Natural killer cell treated with Interleukin-12 subunit alpha and Interleukin-12 subunit beta and Interleukin-15 and Interleukin-18, amount 100 ng/mL, for 72 hours (primary cell): ENCODE results near the gene HSDL2. TPM values are rescaled to one million over a fixed set of nuclear protein-coding genes. Genes with fewer than 3 reads are reported as not detected.
A peak's percentile ranks its signal among the peaks of the same experiment; 100 is the strongest.

ENCODE experiments used
- ATAC-seq, 2 donors: fragments of 150-1000 bp; cut with Tn5 transposase in 1 of 2; sonication (Bioruptor Pico), chemical (Tn5 transposase) in 1 of 2; 2 replicates each; pipeline ENCODE4 v1.10.0; 2021
- DNase-seq: peaks from one replicate; pipeline ENCODE4 v3.0.0; 2022; ENCODE audit warnings: low spot score
- H3K27ac Mint-ChIP-seq, 2 donors: 1 replicate in 1 of 2; 2 replicates in 1 of 2; pipeline ENCODE4 v1.8.0; 2022; ENCODE audit warnings: mixed read lengths in 2 of 2, mild to moderate bottlenecking in 1 of 2, moderate library complexity in 1 of 2
- H3K27me3 Mint-ChIP-seq, 2 donors: 1 replicate in 1 of 2; 2 replicates in 1 of 2; pipeline ENCODE4 v1.8.0; 2022; ENCODE audit warnings: mixed read lengths in 2 of 2
- H3K36me3 Mint-ChIP-seq: one replicate; pipeline ENCODE4 v1.8.0; 2022; ENCODE audit warnings: mixed read lengths
- H3K4me1 Mint-ChIP-seq, 2 donors: 1 replicate in 1 of 2; 2 replicates in 1 of 2; pipeline ENCODE4 v1.8.0; 2022; ENCODE audit warnings: low read depth in 2 of 2, mixed read lengths in 2 of 2, mild to moderate bottlenecking in 1 of 2
- H3K4me3 Mint-ChIP-seq: one replicate; pipeline ENCODE4 v1.8.0; 2022; ENCODE audit warnings: mixed read lengths
- H3K9me3 Mint-ChIP-seq: 2 replicates; pipeline ENCODE4 v1.8.0; 2022; ENCODE audit warnings: mixed read lengths
- total RNA-seq, 2 donors: library from RNA; stranded (reverse); gene quantifications; one replicate each; pipeline ENCODE4 v1.2.3, GENCODE V29; 2022

Gene HSDL2
- total RNA-seq, 2 donors from 2014 or later, result 15.6 to 19.6 TPM

DNA sequence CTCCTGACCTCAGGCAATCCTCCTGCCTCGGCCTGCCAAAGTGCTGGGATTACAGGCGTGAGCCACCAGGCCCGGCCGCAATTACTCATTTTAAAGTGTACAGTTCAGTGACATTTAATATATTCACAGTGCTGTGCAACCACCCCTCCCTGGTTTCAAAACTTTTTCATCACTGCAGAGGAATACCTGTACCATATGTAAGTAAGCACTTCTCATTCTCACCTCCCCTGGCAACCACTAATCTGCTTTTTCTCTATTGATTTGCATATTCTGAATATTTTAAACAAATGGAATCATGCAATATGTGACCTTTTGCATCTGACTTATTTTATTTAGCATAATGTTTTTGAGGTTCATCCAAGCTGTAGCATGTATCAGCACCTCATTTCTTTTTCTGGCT, 85.4 kb downstream of the HSDL2 start:
- Mint-ChIP-seq H3K27me3 (no peaks in the 10 kb centered on the region), H3K4me1 (no peaks in the 10 kb centered on the region)
- ATAC-seq, result no peak

DNA sequence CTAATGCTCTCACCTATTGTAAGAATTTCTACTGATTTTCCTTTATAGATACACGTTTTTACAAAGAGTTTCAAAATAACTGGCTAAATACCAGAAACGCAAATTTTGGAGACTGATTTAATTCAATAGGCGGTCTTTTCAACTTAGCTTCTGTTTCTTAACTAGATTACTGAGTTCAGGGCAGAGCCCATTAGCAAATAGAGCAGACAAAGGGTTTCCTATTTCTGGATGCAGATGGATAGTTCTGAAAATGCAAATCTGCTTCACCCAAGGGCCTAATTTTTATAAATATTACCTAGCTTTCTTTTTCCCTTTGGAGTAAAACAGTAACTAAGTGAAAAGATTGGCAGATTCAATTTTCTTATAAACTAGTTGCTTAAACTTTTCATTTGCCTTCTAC, 93.1 kb downstream of the HSDL2 start:
- Mint-ChIP-seq H3K27ac (no peak overlapping the region), H3K4me3 (no peak overlapping the region), H3K4me1 (no peaks in the 10 kb centered on the region), H3K27me3 (no peaks in the 10 kb centered on the region), H3K36me3 (peaks cover 1% of the 10 kb centered on the region), H3K9me3 (no peaks in the 10 kb centered on the region)
- no peak for ATAC-seq
- no peak for DNase-seq

More for the DNA sequence above, 85.4 kb downstream of the HSDL2 start:
- no peak overlapping the region for H3K27ac Mint-ChIP-seq
- no peak for DNase-seq
- H3K36me3 Mint-ChIP-seq, result peaks cover 6% of the 10 kb centered on the region
- no peaks in the 10 kb centered on the region for H3K9me3 Mint-ChIP-seq
- H3K4me3 Mint-ChIP-seq, result no peak overlapping the region

DNA sequence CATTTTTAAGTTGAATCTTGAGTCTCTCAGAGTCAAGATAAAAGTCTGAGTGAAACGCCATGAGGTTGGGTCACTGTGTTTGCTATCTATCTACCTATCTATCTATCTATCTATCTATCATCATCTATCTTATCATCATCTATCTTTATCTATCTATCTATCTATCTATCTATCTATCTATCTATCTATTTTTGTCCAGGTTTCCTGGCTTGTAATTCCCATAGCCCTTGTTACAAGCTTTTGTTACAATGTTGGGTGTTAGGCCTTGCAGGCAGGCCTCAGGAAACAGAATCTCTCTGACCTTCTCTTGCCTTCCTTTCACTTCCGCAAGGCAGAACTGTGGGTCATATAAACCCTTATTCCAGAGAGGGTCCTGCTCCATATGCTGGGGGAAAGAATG, 94.1 kb downstream of the HSDL2 start:
- ATAC-seq (no peak), DNase-seq (no peak)
- Mint-ChIP-seq H3K4me3 (no peak overlapping the region), H3K36me3 (no peaks in the 10 kb centered on the region), H3K27ac (no peak overlapping the region), H3K4me1 (no peaks in the 10 kb centered on the region), H3K9me3 (no peaks in the 10 kb centered on the region), H3K27me3 (no peaks in the 10 kb centered on the region)

- DNase-seq, result no peak
- no peaks in the 10 kb centered on the region for H3K4me1 Mint-ChIP-seq
Measured at GRCh38 chr9:112475318-112475717, 95.4 kb downstream of the HSDL2 start.

GRCh38 chr9:112477330-112477729, 97.4 kb downstream of the HSDL2 start:
- no peaks in the 10 kb centered on the region for H3K27me3 Mint-ChIP-seq
- H3K4me1 Mint-ChIP-seq, result no peaks in the 10 kb centered on the region
- H3K27ac Mint-ChIP-seq, result no peak overlapping the region
- no peaks in the 10 kb centered on the region for H3K9me3 Mint-ChIP-seq
- no peak overlapping the region for H3K4me3 Mint-ChIP-seq
- no peaks in the 10 kb centered on the region for H3K36me3 Mint-ChIP-seq
- ATAC-seq, result no peak
- no peak for DNase-seq

More at GRCh38 chr9:112475318-112475717, 95.4 kb downstream of the HSDL2 start:
- Mint-ChIP-seq H3K4me3 (no peak overlapping the region), H3K9me3 (no peaks in the 10 kb centered on the region), H3K36me3 (no peaks in the 10 kb centered on the region), H3K27ac (no peak overlapping the region), H3K27me3 (no peaks in the 10 kb centered on the region)
- ATAC-seq, result no peak

DNA sequence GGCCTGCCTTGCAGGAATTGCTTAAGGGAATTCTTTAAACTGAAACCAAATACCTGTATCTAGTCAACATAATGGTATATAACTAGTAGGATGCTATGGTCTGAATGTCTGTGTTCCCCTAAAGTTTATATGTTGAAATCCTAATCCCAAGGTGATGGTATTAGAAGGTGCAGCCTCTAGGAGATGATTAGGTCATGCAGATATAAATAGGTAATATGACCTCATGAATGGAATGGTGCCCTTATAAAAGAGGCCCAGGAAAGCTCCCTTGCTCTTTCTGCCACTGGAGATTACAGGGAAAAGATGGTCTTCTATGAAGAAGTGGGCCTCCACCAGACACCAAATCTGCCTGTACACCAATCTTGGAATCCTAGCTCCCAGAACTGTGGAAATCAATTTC, 99.3 kb downstream of the HSDL2 start:
- ATAC-seq (no peak), DNase-seq (no peak)
- Mint-ChIP-seq H3K4me3 (no peak overlapping the region), H3K9me3 (no peaks in the 10 kb centered on the region), H3K4me1 (no peaks in the 10 kb centered on the region), H3K27ac (no peak overlapping the region), H3K36me3 (no peaks in the 10 kb centered on the region), H3K27me3 (no peaks in the 10 kb centered on the region)

- Mint-ChIP-seq H3K27me3 (no peaks in the 10 kb centered on the region), H3K36me3 (no peaks in the 10 kb centered on the region), H3K27ac (no peak overlapping the region), H3K9me3 (no peaks in the 10 kb centered on the region), H3K4me1 (peaks cover 18 to 26% of the 10 kb centered on the region in 2 donors), H3K4me3 (no peak overlapping the region)
- DNase-seq (no peak), ATAC-seq (no peak)
Measured at GRCh38 chr9:112484607-112485006, 104.7 kb downstream of the HSDL2 start.

- Mint-ChIP-seq H3K27ac (peak overlapping the region; percentile 74 to 89), H3K36me3 (no peaks in the 10 kb centered on the region), H3K4me3 (peak overlapping the region; percentile 93), H3K4me1 (peaks cover 18 to 26% of the 10 kb centered on the region in 2 donors), H3K9me3 (no peaks in the 10 kb centered on the region), H3K27me3 (no peaks in the 10 kb centered on the region)
- ATAC-seq, result no peak
- DNase-seq, result no peak
Measured at GRCh38 chr9:112485574-112485973, 105.7 kb downstream of the HSDL2 start.

- ATAC-seq, result peak; percentile 98
- Mint-ChIP-seq H3K4me1 (peaks cover 18 to 26% of the 10 kb centered on the region in 2 donors), H3K9me3 (no peaks in the 10 kb centered on the region), H3K27me3 (no peaks in the 10 kb centered on the region), H3K4me3 (peak within 1 kb of the TSS; percentile 93), H3K36me3 (no peaks in the 10 kb centered on the region), H3K27ac (peak within 1 kb of the TSS; percentile 74 to 89)
- peak; percentile 94 for DNase-seq
Measured at GRCh38 chr9:112486221-112487007, 106.5 kb downstream of the HSDL2 start, which contains the start of gene KIAA1958. KIAA1958 (plus strand) TSS chr9:112486827; CDS start chr9:112574081, 87,254 bp downstream.

- ATAC-seq (peak; percentile 13 to 59), DNase-seq (peak; percentile 65)
- peak overlapping the region; percentile 89 for H3K4me3 Mint-ChIP-seq
- no peaks in the 10 kb centered on the region for H3K27me3 Mint-ChIP-seq
- peaks cover 21 to 26% of the 10 kb centered on the region in 2 donors for H3K4me1 Mint-ChIP-seq
- no peaks in the 10 kb centered on the region for H3K36me3 Mint-ChIP-seq
- peak overlapping the region; percentile 22 to 77 for H3K27ac Mint-ChIP-seq
- H3K9me3 Mint-ChIP-seq, result no peaks in the 10 kb centered on the region
Measured at GRCh38 chr9:112487008-112487798, 107.3 kb downstream of the HSDL2 start.

GRCh38 chr9:112487799-112488340, 108.0 kb downstream of the HSDL2 start:
- DNase-seq (no peak), ATAC-seq (no peak)
- Mint-ChIP-seq H3K27ac (peak overlapping the region; percentile 22 to 77), H3K27me3 (no peaks in the 10 kb centered on the region), H3K4me3 (peak overlapping the region; percentile 89), H3K4me1 (peaks cover 23 to 26% of the 10 kb centered on the region in 2 donors), H3K36me3 (no peaks in the 10 kb centered on the region), H3K9me3 (no peaks in the 10 kb centered on the region)

DNA sequence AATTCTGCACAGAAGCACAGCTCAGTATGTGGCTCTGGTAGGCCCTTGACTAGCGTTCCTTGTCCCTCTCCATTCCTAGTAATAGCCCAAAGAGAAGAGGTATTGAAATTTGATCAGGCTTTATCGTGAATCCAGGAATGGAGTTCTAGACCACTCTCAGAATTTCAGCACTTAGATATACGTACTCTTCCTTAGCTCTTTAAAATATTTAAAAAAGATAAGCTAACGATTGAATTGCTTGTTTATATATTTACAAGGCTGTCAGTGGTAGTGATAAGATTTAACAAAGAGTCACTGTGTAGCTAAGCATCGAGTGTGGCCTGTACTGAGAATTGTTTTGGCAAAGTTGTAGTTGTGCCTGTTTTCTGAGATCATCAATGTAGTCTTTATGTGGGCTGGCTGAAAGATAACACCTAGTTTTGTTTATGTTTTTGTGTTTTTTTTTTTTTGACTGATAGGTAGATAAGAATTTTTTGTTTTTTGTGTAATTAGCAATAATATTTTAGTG, 109.2 kb downstream of the HSDL2 start:
- no peaks in the 10 kb centered on the region for H3K27me3 Mint-ChIP-seq
- H3K9me3 Mint-ChIP-seq, result peaks cover 5% of the 10 kb centered on the region
- peaks cover 23 to 26% of the 10 kb centered on the region in 2 donors for H3K4me1 Mint-ChIP-seq
- no peak overlapping the region for H3K27ac Mint-ChIP-seq
- no peak for ATAC-seq
- H3K36me3 Mint-ChIP-seq, result peaks cover 12% of the 10 kb centered on the region
- H3K4me3 Mint-ChIP-seq, result no peak overlapping the region
- DNase-seq, result no peak

DNA sequence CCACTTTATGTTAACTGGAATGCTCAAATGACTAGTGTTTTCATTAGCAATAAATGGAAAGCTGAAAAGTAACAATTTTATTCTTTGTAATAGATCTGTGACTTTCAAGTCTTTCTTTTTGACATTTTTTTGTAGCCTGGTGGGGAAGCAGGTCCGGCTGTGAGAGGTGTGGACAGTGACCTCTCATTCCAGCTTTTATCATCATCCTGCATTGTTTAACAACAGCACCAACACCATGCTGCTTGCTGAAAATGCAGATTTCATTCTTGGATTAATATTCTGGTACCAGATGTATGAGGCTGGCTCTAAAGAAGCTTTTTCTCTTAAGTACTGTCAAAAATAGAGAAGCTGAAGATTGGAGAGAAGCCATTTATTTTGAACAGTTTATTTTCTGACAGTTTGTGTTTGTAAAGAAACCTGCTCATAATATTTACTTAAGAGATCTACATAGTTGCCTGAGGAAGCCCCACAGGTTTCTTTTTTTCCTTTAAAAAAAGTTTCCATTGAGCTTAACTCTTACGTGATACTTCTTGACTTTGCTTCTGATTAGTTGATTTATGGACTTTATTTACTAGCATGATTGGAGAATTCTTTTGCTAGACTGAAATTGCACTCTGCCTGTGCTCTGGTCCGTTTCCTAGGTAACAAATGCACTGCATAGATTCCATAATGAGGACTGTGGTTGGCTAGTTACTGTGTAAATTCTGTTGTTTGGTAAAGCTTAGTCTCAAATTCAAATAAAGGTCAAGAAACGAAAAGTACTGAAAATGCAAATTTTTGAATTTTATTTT, 110.2 kb downstream of the HSDL2 start:
- DNase-seq (no peak), ATAC-seq (no peak)
- peaks cover 7% of the 10 kb centered on the region for H3K9me3 Mint-ChIP-seq
- no peaks in the 10 kb centered on the region for H3K27me3 Mint-ChIP-seq
- H3K27ac Mint-ChIP-seq, result no peak overlapping the region
- peaks cover 22% of the 10 kb centered on the region for H3K36me3 Mint-ChIP-seq
- peaks cover 22 to 23% of the 10 kb centered on the region in 2 donors for H3K4me1 Mint-ChIP-seq
- no peak overlapping the region for H3K4me3 Mint-ChIP-seq
